ENCODE results near the gene TSNAX. TPM values are rescaled to one million over a fixed set of nuclear protein-coding genes. Genes with fewer than 3 reads are reported as not detected.

TSNAX gene
- total and polyA plus RNA-seq, 4 donors: 11.4 to 41.1 (median 32.5) TPM

DNA sequence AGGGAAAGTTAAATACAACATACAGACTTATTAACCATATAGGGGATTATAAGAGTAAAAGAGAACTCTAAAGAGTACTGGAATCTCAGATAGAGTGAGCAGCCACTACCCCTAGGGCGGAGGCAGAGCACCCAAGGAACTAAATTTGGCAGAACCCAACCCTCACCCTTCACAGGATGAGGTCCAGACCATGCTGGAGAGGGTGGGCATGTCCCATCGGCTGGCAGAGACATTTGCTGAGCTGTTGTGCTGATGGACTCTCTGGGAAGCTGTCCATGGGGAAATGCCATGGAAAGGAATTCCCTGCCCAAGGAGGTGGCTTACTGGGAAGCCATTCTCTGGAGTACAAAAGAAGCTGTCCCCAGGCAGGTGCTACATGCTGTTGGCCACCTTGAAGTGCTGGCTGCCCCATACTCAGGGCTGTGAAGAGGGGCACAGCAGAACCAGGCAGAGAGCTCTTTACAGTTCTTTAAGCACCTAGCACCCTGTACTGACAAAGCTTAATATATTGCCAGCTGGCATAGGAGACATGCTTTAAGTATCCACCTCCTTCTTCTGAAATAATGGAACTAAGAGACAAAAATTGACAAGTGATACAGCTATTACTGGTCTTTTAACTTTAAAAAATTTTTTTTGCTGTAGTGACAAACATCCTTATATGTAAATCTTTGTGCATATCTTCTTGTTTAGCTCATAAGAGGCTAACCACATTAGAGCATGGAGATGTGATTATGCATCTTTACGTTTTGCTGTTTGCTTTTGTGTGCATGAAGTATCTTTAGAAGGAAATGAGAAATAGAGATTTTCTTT, 29.6 kb downstream of the TSNAX start:
- Histone ChIP-seq H3K27ac (ENCODE audit: low read depth in 1 of 2, low read length in 1 of 2) (no peak overlapping the region), H3K9me3 (ENCODE audit: control insufficient read depth in 4 of 4, insufficient read depth in 3 of 4, low read length in 3 of 4) (no peaks in the 10 kb centered on the region), H3K4me1 (ENCODE audit: control insufficient read depth in 5 of 5, insufficient read depth in 5 of 5, low read length in 5 of 5) (peaks cover 0 to 11% (median 0%) of the 10 kb centered on the region in 5 donors), H3K4me3 (no peak overlapping the region), H3K9ac (ENCODE audit: insufficient read depth in 1 of 2, low read length in 2 of 2) (no peak overlapping the region), H3K36me3 (ENCODE audit: control insufficient read depth in 4 of 4, insufficient read depth in 4 of 4, low read length in 4 of 4) (peaks cover 0 to 9% (median 4%) of the 10 kb centered on the region in 4 donors), H3K27me3 (ENCODE audit: control insufficient read depth in 3 of 3, insufficient read depth in 3 of 3, low read length in 2 of 3) (no peaks in the 10 kb centered on the region)
- no peak for ATAC-seq (ENCODE audit: insufficient read depth, low FRiP score)
- WGBS, 2 donors: 68 to 81% methylated on average over 3 of the region's 3 CpGs
- TF ChIP-seq CTCF (IDR thresholded peaks at IDR 0.05; ENCODE audit: control extremely low read depth, extremely low read depth): no peak
- no peak for DNase-seq

DNA sequence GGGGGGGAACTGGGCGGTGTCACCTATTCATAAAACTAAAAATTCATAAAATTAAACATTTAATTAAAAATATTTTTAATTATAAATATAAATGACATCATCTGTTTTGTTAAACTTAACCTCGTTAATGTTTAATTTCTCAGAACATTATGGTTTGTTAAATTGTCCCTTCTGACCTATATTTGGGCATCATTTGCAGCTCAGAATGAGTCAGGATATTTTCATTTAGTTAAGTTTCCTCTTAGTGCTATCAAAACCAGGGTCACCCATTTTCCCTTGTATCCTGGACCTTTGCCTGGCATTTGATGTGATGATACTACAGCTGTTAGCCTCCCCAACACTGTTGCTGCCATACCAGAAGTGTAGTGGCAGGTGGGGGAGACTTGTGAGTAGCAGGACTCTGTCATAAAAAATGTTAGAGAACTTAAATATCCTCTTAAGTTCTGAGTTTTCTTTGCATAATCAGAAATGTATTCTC, 30.3 kb downstream of the TSNAX start:
- DNase-seq (no peak), ATAC-seq (ENCODE audit: insufficient read depth, low FRiP score) (no peak)
- no peak for TF ChIP-seq CTCF (IDR thresholded peaks at IDR 0.05; ENCODE audit: control extremely low read depth, extremely low read depth)
- peaks cover 0 to 11% (median 0%) of the 10 kb centered on the region in 5 donors for H3K4me1 ChIP-seq (ENCODE audit: control insufficient read depth in 5 of 5, insufficient read depth in 5 of 5, low read length in 5 of 5)
- H3K4me3 ChIP-seq: no peak overlapping the region
- peaks cover 0 to 13% (median 9%) of the 10 kb centered on the region in 4 donors for H3K36me3 ChIP-seq (ENCODE audit: control insufficient read depth in 4 of 4, insufficient read depth in 4 of 4, low read length in 4 of 4)
- no peak overlapping the region for H3K9ac ChIP-seq (ENCODE audit: insufficient read depth in 1 of 2, low read length in 2 of 2)
- WGBS, 2 donors: 92 to 97% methylated on average over 2 of the region's 2 CpGs
- H3K27me3 ChIP-seq (ENCODE audit: control insufficient read depth in 3 of 3, insufficient read depth in 3 of 3, low read length in 2 of 3): no peaks in the 10 kb centered on the region
- no peak overlapping the region for H3K27ac ChIP-seq (ENCODE audit: low read depth in 1 of 2, low read length in 1 of 2)
- H3K9me3 ChIP-seq (ENCODE audit: control insufficient read depth in 4 of 4, insufficient read depth in 3 of 4, low read length in 3 of 4): no peaks in the 10 kb centered on the region

DNA sequence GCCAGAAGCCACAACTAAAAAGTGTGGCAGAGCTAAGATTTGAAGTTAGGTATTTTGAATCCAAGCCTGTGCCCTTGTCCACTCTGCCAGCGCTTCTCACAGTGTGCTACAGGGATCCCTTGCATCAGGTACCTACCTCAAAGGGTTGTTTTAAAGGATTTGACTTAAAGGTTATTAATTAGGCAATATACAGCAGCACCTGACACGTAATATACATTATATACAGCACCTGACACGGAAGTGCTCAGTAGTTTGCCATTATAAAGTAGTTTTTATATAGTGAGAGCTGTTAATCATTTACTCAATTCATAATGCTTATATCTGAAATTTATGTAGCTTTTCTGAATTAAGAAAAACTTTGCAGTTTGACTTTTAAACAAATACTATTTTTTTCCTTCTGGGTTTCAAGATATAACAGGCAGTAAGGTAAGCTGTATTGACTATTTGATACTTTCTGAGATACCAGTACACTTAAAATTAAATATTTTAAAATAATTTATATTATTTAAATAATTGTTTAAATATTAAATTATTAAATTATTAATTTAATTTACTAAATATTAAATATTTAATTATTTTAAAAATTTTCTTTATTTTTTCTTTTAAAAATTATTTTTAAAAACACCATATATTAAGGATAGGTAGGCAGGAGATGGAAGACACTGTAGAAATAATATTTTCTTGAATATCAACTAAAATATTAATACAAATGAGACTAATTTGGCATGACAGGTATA, 33.3 kb downstream of the TSNAX start:
- Histone ChIP-seq H3K4me3 (no peak overlapping the region), H3K27ac (ENCODE audit: low read depth in 1 of 2, low read length in 1 of 2) (no peak overlapping the region), H3K9ac (ENCODE audit: insufficient read depth in 1 of 2, low read length in 2 of 2) (no peak overlapping the region), H3K27me3 (ENCODE audit: control insufficient read depth in 3 of 3, insufficient read depth in 3 of 3, low read length in 2 of 3) (no peaks in the 10 kb centered on the region), H3K9me3 (ENCODE audit: control insufficient read depth in 4 of 4, insufficient read depth in 3 of 4, low read length in 3 of 4) (no peaks in the 10 kb centered on the region), H3K4me1 (ENCODE audit: control insufficient read depth in 5 of 5, insufficient read depth in 5 of 5, low read length in 5 of 5) (peaks cover 0 to 7% (median 0%) of the 10 kb centered on the region in 5 donors), H3K36me3 (ENCODE audit: control insufficient read depth in 4 of 4, insufficient read depth in 4 of 4, low read length in 4 of 4) (peaks cover 2 to 17% (median 12%) of the 10 kb centered on the region in 4 donors)
- DNase-seq (no peak), ATAC-seq (ENCODE audit: insufficient read depth, low FRiP score) (no peak)
- WGBS, 2 donors: 97 to 98% methylated on average over 3 of the region's 3 CpGs
- TF ChIP-seq CTCF (IDR thresholded peaks at IDR 0.05; ENCODE audit: control extremely low read depth, extremely low read depth): no peak

Measured in lung (tissue), 12 donors.